NCI-H1436 treated with DMSO at 0.1 percent for 48 hours (cell line): ENCODE measurements around the gene ADH5.
"Not testable (repeated sequence)": the region's sequence is repeated elsewhere in the genome, so short reads cannot be mapped to it uniquely, and the experiment has no call there.

Source experiments
- DNase-seq: peaks from one replicate; lab custom pipeline; 2025; lab: John Stamatoyannopoulos, UW

ADH5 gene

DNA sequence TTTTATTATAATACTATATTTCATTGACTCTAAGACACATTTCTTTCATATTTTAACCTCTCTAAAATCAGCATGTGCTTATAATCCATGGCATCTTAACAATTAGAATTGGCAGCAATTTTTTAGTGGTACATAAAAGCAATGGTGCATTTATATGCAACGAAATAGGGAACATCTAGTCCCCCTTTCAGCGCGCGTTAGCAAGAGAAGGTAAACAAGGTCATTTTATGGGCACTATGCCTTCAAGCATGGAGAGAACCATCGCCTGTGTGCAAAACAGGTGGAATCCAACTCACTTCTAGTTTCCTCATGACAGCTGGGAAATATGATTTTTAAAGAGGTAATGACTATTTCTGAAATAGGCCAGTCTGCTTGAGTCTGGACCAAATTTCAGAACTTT, 6.4 kb downstream of the ADH5 start:
- no peak for DNase-seq

DNA sequence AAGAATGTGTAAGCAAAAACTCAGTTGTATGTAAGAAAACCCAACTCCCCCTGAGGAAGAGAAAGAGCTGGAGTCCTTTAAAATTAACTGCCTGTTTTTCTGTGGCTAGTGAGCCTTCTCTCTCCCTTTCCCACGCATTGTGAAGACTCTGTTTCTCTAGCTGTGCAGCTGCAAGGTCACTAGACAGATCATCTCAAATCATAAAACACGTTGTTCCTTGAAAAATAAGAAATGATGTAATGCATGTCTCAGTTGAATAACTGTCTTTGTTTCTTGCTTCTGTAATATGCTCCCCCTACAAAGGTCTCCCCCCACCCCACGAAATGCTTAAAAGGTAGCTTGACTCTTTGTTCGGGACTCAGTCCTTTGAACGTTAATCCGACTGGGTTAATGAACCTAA, 7.7 kb downstream of the ADH5 start:
- not testable (repeated sequence) for DNase-seq

GRCh38 chr4:99079625-99080295, 8.8 kb downstream of the ADH5 start:
- DNase-seq, result no peak

DNA sequence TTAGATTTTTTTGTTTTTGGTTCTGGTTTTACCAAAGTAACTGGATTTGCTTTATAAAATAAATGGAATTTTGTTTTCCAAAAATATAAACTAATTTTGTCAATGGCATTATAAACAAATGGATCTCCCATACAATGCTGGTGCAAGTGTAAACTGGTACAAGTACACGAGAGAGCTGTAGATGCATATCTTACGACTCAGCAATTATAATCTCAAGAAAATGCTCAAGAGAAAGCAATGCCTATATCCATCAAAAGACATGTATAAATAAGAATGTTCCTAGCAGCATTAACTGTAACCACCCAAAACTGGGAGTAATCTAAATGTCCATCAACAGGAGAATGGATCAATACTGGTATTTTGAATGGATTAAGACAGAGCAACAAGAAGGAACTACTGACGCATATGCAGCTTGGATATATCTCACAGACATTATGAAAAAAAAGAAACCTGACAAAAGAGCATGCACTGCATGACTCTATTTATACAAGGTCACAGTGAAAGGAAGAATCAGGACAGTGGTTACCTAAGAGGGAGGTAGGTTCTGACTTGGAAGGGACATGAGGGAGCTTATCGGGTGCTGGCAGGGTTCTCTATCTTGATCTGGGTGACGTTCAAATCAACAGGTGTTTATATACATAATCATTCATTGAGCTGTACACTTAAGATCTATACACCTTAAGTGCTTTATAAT, 9.5 kb downstream of the ADH5 start:
- DNase-seq, result no peak

GRCh38 chr4:99078336-99078735, 10.3 kb downstream of the ADH5 start:
- no peak for DNase-seq

DNA sequence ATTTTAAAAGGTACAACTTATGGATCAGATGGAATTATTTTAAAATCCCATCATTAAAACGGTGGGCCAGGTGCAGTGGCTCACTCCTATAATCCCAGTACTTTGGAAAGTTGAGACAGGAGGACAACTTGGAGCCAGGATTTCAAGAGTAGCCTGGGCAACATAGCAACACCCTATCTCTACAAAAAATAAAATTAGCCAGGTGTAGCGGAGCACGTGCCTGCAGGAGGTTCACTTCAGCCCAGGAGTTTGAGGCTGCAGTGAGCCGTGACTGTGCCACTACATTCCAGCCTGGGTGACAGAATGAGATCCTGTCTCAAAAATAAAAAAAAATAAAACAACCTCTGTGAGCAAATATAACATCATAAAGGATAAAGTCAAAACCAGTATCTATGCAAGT, 11.4 kb downstream of the ADH5 start:
- no peak for DNase-seq

DNA sequence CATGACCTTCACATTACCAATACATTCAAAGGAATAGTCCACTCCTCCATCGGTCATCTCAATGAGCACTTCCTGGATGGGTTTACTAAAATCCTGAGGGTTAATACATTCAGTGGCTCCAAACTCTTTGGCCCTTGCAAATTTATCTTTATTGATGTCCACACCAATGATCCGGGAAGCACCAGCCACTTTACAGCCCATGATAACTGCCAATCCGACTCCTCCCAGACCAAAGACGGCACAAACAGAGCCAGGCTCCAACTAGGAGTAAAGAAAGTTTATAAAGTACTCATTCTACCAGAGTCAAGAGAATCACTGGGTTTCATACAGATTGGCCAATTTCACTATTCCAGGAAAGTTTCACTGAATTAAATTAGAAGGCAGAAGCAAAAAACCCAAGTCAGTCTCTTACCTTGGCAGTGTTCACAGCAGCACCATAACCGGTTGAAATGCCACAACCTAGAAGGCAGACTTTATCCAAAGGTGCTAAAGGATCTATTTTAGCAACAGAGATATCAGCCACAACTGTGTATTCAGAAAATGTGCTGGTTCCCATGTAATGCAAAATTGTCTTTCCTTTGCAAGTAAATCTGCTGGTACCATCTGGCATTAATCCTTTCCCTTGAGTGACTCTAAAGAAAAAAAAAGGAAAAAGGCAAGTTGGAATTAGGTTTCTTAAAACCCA, 12.2 kb downstream of the ADH5 start:
- DNase-seq, result no peak

DNA sequence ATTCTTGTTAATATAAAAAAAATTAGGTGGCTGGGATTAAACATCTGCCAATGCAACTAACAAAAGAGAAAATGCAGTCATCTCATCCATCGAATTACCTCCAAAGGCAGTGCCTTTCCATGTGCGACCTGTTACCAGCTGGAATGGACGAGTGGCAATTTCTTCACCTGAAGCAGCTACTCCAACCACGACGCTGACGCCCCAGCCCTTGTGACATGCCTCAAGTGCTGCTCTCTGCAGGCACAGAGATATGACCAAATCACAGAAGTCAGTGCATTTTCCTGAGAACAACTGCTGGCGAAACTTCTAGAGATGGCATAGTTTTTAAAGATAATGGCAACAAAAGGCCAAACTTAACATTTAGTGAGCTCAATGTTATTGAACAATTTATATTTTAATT, 13.8 kb downstream of the ADH5 start:
- DNase-seq, result no peak

DNA sequence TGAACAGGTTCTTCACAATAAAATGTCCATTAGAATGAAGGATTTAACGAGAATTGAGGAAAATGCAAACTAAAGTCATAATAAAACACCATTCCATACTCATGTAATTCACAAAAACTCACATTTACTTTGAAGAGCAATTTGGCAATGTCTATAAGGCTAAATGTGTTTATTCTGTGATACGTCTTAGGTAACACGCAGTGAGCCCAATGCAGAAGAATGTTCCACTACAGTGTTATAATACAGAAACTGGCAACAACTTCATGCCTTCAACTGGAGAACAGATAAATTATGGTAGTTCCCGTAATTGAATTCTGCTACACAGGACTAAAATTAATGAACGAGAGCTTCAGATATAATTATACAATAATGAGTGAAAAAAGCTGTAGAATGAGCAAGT, 17.4 kb downstream of the ADH5 start:
- DNase-seq, result no peak

GRCh38 chr4:99067617-99068016, 21.0 kb downstream of the ADH5 start:
- no peak for DNase-seq

- DNase-seq, result not testable (repeated sequence)
These were observed 23.1 kb downstream of the ADH5 start for GRCh38 chr4:99065521-99065920.

DNA sequence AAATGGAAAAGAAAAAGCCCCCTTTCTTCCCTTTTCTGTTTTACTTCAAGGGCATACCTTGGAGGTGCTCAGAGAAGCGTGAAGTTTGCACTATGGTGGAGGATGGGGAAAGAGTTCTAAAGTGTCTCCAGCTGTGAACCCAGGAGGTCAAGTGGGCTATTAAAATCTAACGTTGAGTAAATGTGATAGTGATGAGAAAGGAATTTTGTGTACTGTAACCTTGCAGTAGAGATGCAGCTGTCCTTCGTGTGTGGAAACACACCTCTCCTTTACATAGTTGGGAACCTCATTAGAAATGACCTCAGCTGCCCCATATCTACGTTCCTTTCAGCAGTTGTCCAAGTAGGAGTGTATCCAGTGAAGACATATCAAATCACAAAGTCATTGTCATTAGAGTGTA, 26.5 kb downstream of the ADH5 start:
- no peak for DNase-seq

DNA sequence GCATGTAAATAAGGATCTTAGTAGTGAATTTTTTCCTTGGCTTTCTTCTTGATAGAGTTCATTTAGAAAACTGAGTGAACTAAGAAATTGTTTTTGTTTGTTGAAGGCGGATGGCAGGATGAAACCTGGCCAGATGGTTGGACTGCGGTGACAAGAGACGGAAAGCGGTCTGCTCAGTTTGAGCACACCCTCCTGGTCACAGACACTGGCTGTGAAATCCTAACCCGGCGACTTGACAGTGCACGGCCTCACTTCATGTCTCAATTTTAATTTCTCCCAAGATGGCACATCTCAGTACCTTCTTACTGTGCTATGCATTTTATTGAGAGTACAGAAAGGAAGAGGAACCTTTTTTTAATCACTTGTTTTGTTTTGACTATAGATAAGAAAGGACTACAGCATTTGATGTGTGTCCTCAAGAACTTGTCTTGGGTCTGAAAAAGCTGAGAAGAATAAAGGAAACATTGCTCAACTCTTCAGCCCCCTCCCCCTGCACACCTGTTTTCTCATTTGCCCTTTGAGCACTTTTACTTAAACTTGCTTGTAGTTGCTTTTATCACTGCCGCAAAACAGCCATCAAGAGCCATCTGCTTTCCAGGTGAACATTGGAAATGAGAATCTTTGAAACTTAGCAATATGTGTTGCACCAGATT, 27.4 kb downstream of the ADH5 start:
- DNase-seq, result no peak

- DNase-seq, result no peak
These were observed 29.0 kb downstream of the ADH5 start for GRCh38 chr4:99059550-99059949.

GRCh38 chr4:99058228-99058627, 30.4 kb downstream of the ADH5 start:
- DNase-seq, result no peak

DNA sequence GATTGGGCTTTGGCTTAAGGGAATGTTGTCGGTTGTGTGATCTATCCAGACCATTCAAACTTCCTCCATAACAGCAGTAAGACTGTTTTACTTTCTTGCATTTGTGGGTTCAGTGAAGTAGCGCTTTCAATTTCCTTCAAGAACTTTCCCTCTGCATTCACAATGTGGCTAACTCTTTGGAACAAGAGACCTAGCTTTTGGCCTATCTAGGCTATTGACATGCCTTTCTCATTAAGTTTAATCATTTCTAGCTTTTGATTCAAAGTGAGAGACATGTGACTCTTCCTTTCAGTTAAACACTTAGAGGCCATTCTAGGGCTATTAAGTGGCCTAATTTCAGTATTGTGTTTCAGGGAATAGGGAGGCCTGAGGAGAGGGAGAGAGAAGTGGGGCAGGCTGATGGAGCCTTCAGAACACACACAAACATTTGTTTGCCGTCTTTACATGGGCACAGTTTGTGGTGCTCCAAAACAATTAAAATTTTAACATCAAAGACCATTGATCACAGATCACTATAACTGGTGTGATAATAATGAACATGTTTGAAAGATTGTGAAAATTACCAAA, 34.1 kb downstream of the ADH5 start:
- no peak for DNase-seq

- DNase-seq, result no peak
These were observed 35.7 kb downstream of the ADH5 start for GRCh38 chr4:99052902-99053301.

DNA sequence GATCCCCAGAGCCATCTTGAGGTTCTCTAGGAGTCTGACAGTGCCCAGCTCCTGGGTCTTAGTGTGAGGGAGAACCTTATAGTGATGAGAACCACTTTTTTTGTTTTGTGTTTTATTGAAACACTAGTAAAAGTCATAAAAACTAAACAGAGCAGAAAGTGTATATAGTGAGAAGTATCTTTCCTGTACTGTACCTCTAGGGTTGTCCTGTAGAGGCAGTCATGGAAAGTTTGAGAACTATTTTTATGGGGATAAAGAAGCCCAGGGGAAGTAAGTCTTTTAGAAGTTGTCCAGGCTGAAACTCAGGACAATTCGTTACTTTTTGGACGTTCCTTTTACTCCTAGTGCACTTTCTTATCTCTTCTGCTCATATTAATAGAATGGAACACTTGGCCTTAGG, 40.9 kb downstream of the ADH5 start:
- no peak for DNase-seq

GRCh38 chr4:99043346-99043745, 45.2 kb downstream of the ADH5 start:
- no peak for DNase-seq

- DNase-seq, result no peak
These were observed 50.4 kb downstream of the ADH5 start for GRCh38 chr4:99038213-99038612.

DNA sequence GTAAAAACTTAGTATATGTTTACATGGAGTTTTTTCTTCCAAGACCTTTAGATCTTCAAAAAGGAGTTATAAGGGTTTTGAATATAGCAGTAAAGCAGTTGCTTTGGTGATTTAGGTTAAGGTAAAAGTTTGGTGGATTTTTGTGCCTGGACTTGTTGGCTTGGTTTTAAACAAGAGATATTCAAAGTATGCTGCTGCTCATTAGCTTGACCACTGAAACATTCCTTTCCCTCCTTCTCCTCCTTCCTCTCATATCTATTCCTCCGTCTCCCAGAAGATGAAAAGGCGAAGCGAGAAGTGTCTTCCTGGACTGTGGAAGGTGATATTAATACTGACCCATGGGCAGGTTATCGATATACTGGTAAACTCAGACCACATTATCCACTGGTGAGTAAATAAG, 54.6 kb downstream of the ADH5 start:
- DNase-seq, result no peak

DNA sequence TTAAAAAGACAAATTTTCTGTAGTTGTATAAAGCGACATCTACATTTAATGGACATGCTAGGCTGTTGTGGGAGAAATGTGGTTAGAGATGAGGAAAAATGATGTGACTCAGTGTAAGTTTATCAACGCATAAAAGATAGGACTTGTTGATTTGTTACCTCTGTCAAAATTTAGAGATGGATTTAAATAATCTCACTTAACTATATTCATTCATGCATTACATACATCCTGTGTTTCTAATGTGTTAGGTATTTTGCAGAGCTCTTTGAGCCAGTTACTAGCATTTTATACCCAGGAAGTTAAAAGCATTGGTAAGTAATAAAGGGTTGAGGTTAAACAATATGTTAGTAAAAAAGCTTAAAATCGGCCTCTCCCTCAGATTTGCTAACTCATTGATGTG, 58.7 kb downstream of the ADH5 start:
- no peak for DNase-seq
